ENCODE results near the gene FNIP1.
"Not testable (repeated sequence)": the region's sequence is repeated elsewhere in the genome, so short reads cannot be mapped to it uniquely, and the experiment has no call there.

FNIP1 gene

GRCh38 chr5:131608597-131608996, 188.2 kb downstream of the FNIP1 start:
- Histone ChIP-seq H3K27me3 (ENCODE audit: control insufficient read depth in 1 of 2, insufficient read depth in 2 of 2, low read length in 2 of 2) (no peaks in the 10 kb centered on the region), H3K4me3 (ENCODE audit: low read length in 2 of 2) (no peak overlapping the region), H3K9ac (ENCODE audit: low read length in 2 of 2) (no peak overlapping the region), H3K9me3 (ENCODE audit: control insufficient read depth in 2 of 2, low read length in 2 of 2) (no peaks in the 10 kb centered on the region), H3K36me3 (ENCODE audit: control insufficient read depth in 2 of 2, insufficient read depth in 2 of 2, low read length in 2 of 2) (no peaks in the 10 kb centered on the region), H3K27ac (ENCODE audit: low read length) (no peak overlapping the region), H3K4me1 (ENCODE audit: control insufficient read depth, insufficient read depth, low read length) (no peaks in the 10 kb centered on the region)

- Histone ChIP-seq H3K27ac (ENCODE audit: low read length) (no peak overlapping the region), H3K9me3 (ENCODE audit: control insufficient read depth in 2 of 2, low read length in 2 of 2) (no peaks in the 10 kb centered on the region), H3K27me3 (ENCODE audit: control insufficient read depth in 1 of 2, insufficient read depth in 2 of 2, low read length in 2 of 2) (no peaks in the 10 kb centered on the region), H3K4me1 (ENCODE audit: control insufficient read depth, insufficient read depth, low read length) (no peaks in the 10 kb centered on the region), H3K9ac (ENCODE audit: low read length in 2 of 2) (no peak overlapping the region), H3K4me3 (ENCODE audit: low read length in 2 of 2) (no peak overlapping the region), H3K36me3 (ENCODE audit: control insufficient read depth in 2 of 2, insufficient read depth in 2 of 2, low read length in 2 of 2) (no peaks in the 10 kb centered on the region)
Measured at GRCh38 chr5:131607903-131608540, 188.8 kb downstream of the FNIP1 start.

GRCh38 chr5:131607418-131607817, 189.4 kb downstream of the FNIP1 start:
- Histone ChIP-seq H3K4me1 (ENCODE audit: control insufficient read depth, insufficient read depth, low read length) (no peaks in the 10 kb centered on the region), H3K27me3 (ENCODE audit: control insufficient read depth in 1 of 2, insufficient read depth in 2 of 2, low read length in 2 of 2) (no peaks in the 10 kb centered on the region), H3K9me3 (ENCODE audit: control insufficient read depth in 2 of 2, low read length in 2 of 2) (no peaks in the 10 kb centered on the region), H3K36me3 (ENCODE audit: control insufficient read depth in 2 of 2, insufficient read depth in 2 of 2, low read length in 2 of 2) (peaks cover 0 to under 1% of the 10 kb centered on the region in 2 donors), H3K4me3 (ENCODE audit: low read length in 2 of 2) (no peak overlapping the region), H3K27ac (ENCODE audit: low read length) (no peak overlapping the region), H3K9ac (ENCODE audit: low read length in 2 of 2) (no peak overlapping the region)

GRCh38 chr5:131605086-131605485, 191.7 kb downstream of the FNIP1 start:
- H3K4me3 ChIP-seq (ENCODE audit: low read length in 2 of 2) = no peak overlapping the region
- no peaks in the 10 kb centered on the region for H3K9me3 ChIP-seq (ENCODE audit: control insufficient read depth in 2 of 2, low read length in 2 of 2)
- no peaks in the 10 kb centered on the region for H3K4me1 ChIP-seq (ENCODE audit: control insufficient read depth, insufficient read depth, low read length)
- no peak overlapping the region for H3K27ac ChIP-seq (ENCODE audit: low read length)
- no peak overlapping the region for H3K9ac ChIP-seq (ENCODE audit: low read length in 2 of 2)
- no peaks in the 10 kb centered on the region for H3K27me3 ChIP-seq (ENCODE audit: control insufficient read depth in 1 of 2, insufficient read depth in 2 of 2, low read length in 2 of 2)
- H3K36me3 ChIP-seq (ENCODE audit: control insufficient read depth in 2 of 2, insufficient read depth in 2 of 2, low read length in 2 of 2) = peaks cover 0 to 5% of the 10 kb centered on the region in 2 donors

GRCh38 chr5:131595088-131596033, 201.5 kb downstream of the FNIP1 start:
- H3K27ac ChIP-seq (ENCODE audit: low read length) = no peak overlapping the region
- H3K36me3 ChIP-seq (ENCODE audit: control insufficient read depth in 2 of 2, insufficient read depth in 2 of 2, low read length in 2 of 2) = no peaks in the 10 kb centered on the region
- no peak overlapping the region for H3K4me3 ChIP-seq (ENCODE audit: low read length in 2 of 2)
- no peaks in the 10 kb centered on the region for H3K27me3 ChIP-seq (ENCODE audit: control insufficient read depth in 1 of 2, insufficient read depth in 2 of 2, low read length in 2 of 2)
- no peaks in the 10 kb centered on the region for H3K4me1 ChIP-seq (ENCODE audit: control insufficient read depth, insufficient read depth, low read length)
- no peaks in the 10 kb centered on the region for H3K9me3 ChIP-seq (ENCODE audit: control insufficient read depth in 2 of 2, low read length in 2 of 2)
- H3K9ac ChIP-seq (ENCODE audit: low read length in 2 of 2) = no peak overlapping the region

- Histone ChIP-seq H3K4me3 (ENCODE audit: low read length in 2 of 2) (no peak overlapping the region), H3K9me3 (ENCODE audit: control insufficient read depth in 2 of 2, low read length in 2 of 2) (no peaks in the 10 kb centered on the region), H3K9ac (ENCODE audit: low read length in 2 of 2) (no peak overlapping the region), H3K36me3 (ENCODE audit: control insufficient read depth in 2 of 2, insufficient read depth in 2 of 2, low read length in 2 of 2) (no peaks in the 10 kb centered on the region), H3K27ac (ENCODE audit: low read length) (no peak overlapping the region), H3K27me3 (ENCODE audit: control insufficient read depth in 1 of 2, insufficient read depth in 2 of 2, low read length in 2 of 2) (no peaks in the 10 kb centered on the region), H3K4me1 (ENCODE audit: control insufficient read depth, insufficient read depth, low read length) (no peaks in the 10 kb centered on the region)
Measured at GRCh38 chr5:131593921-131594320, 202.9 kb downstream of the FNIP1 start.

GRCh38 chr5:131593436-131593835, 203.4 kb downstream of the FNIP1 start:
- not testable (repeated sequence) for H3K4me1 ChIP-seq (ENCODE audit: control insufficient read depth, insufficient read depth, low read length); H3K4me3 ChIP-seq (ENCODE audit: low read length in 2 of 2); H3K36me3 ChIP-seq (ENCODE audit: control insufficient read depth in 2 of 2, insufficient read depth in 2 of 2, low read length in 2 of 2); H3K9me3 ChIP-seq (ENCODE audit: control insufficient read depth in 2 of 2, low read length in 2 of 2); H3K27me3 ChIP-seq (ENCODE audit: control insufficient read depth in 1 of 2, insufficient read depth in 2 of 2, low read length in 2 of 2); H3K9ac ChIP-seq (ENCODE audit: low read length in 2 of 2); H3K27ac ChIP-seq (ENCODE audit: low read length)
